AG04449 (cell line): ENCODE measurements around the gene OLFML1.

Experiments
- CTCF ChIA-PET: fragments of 350-600 bp; formaldehyde crosslinking; extraction: SDS; loops from one replicate; lab custom pipeline; 2021; ENCODE audit warnings: antibody characterized with exemption; lab: Yijun Ruan, JAX
- POLR2A ChIA-PET: fragments of 400-600, 350-600 bp; formaldehyde crosslinking; extraction: SDS; loops from one replicate; lab custom pipeline; 2020; ENCODE audit warnings: antibody characterized with exemption, inconsistent platforms; lab: Yijun Ruan, JAX
- DNase-seq: peaks from one replicate; pipeline ENCODE4 v3.0.0-alpha.2; 2010; ENCODE audit warnings: low read depth, low spot score
- H3K4me3 ChIP-seq: 2 replicates; pipeline ENCODE4 v1.5.1; 2011; ENCODE audit warnings: low read depth, mild to moderate bottlenecking, control low read depth, low read length
- CTCF ChIP-seq: IDR thresholded peaks from one replicate; pipeline ENCODE4 v1.5.1; 2011; ENCODE audit warnings: mild to moderate bottlenecking, moderate library complexity, low read length, control low read depth, inconsistent platforms; ENCODE audit not compliant: insufficient read depth; ENCODE audit errors: missing control alignments

The OLFML1 gene

DNA sequence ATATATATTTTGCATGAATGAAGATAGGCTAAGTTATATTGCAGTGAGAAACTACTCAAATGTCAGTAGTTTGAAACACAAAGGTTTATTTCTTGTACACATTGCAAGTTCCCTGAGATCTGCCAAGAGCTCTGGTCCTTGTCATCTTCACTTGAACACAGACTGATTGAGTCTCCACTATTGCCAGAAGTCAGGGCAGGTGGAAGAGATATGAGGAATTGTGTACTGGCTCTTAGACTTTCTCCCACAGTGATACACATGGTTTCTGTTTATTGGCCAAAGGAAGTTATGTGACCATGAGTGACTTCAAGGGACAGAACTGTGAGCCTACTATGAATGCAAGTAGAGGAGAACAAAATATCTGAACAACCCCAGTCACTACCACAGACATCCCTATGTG lies 72.7 kb downstream of the OLFML1 start:
- DNase-seq = no peak
- no peak overlapping the region for H3K4me3 ChIP-seq
- ChIA-PET CTCF (interaction anchor here (1.5 to 5.5 kb wide), 2 partner anchors 14 to 132 kb away, joined by 4 to 59 read pairs; no protein-coding TSS in a partner anchor), POLR2A (no interaction called here)
- TF ChIP-seq CTCF = no peak

DNA sequence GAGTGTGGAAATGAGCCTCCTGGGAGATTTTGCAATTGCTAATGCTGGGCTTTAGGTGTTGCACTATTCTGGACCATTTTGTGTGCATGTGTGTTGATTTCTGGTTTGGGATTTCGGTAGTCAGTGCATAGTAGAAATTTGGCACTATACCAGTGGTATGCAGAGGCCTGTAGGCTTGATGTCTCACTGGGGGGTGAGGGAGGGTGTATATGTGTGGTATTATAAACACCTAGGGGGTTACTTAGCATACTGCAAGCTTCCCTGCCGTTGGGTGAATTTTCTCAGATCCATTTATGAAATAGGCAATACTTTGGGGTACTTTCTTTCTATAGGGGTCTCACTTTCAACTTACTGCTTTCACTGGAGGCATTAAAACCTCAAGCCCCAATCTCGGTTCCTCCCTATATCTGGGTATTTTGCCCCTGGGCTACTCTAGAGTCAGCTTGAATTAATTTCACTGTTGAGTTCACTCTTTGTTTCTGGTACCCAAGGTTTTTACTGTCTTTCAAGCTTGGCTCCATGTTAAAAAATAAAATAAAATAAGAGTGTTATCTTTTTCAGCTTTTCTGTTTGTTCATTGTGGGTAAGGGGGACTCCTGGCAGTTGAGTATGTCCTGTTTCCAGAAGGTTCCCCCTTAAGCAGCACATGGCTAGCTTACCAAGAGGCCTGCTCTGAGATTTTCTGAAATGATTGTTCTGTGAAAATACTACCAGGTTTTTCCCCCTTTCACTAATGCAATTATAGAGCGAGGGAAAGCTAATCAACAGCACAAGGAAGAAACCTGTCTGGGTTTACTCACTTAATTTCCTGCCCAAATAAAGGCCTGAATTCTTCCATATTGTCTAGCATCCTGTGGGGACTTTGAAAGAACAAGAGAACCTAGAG lies 74.3 kb downstream of the OLFML1 start:
- ChIA-PET POLR2A (no interaction called here), CTCF (interaction anchor here (1.0 to 5.5 kb wide), 9 partner anchors 9 to 135 kb away, joined by 3 to 59 read pairs (median 3); no protein-coding TSS in a partner anchor)
- no peak for TF ChIP-seq CTCF
- no peak for DNase-seq
- H3K4me3 ChIP-seq = no peak overlapping the region
